ENCODE data around the gene ATP6V0A1.
A peak's percentile ranks its signal among the peaks of the same experiment; 100 is the strongest.
"Not testable (repeated sequence)": the region's sequence is repeated elsewhere in the genome, so short reads cannot be mapped to it uniquely, and the experiment has no call there.

Gene ATP6V0A1

GRCh38 chr17:42555122-42555622 is 96.5 kb downstream of the ATP6V0A1 start:
- no peak for TF ChIP-seq CTCF (conservative IDR thresholded peaks at IDR 0.05)
- H3K27ac ChIP-seq: peak overlapping the region; percentile 79

GRCh38 chr17:42555961-42556617 is 97.4 kb downstream of the ATP6V0A1 start:
- not testable (repeated sequence) for H3K27ac ChIP-seq

GRCh38 chr17:42559075-42559474 is 100.4 kb downstream of the ATP6V0A1 start:
- TF ChIP-seq CTCF (conservative IDR thresholded peaks at IDR 0.05): no peak
- no peak overlapping the region for H3K27ac ChIP-seq

- no peak for TF ChIP-seq CTCF (conservative IDR thresholded peaks at IDR 0.05)
- H3K27ac ChIP-seq: no peak overlapping the region
Measured at GRCh38 chr17:42560246-42560645, 101.6 kb downstream of the ATP6V0A1 start.

- TF ChIP-seq CTCF (conservative IDR thresholded peaks at IDR 0.05): no peak
- H3K27ac ChIP-seq: peak within 1 kb of the TSS; percentile 79
Measured at GRCh38 chr17:42561897-42562387, 103.3 kb downstream of the ATP6V0A1 start, which contains the start of gene COASY. COASY (plus strand) TSS chr17:42562148; CDS start chr17:42562623, 475 bp downstream.

GRCh38 chr17:42562388-42563142 is 103.9 kb downstream of the ATP6V0A1 start:
- peak overlapping the region; percentile 79 for H3K27ac ChIP-seq
- TF ChIP-seq CTCF (conservative IDR thresholded peaks at IDR 0.05): no peak

- peak overlapping the region; percentile 79 for H3K27ac ChIP-seq
- no peak for TF ChIP-seq CTCF (conservative IDR thresholded peaks at IDR 0.05)
Measured at GRCh38 chr17:42563143-42563509, 104.4 kb downstream of the ATP6V0A1 start.

Measured in VCaP (cell line).